Measurements from ENCODE around the gene SPATA18.

- TF ChIP-seq, protein P1, sequence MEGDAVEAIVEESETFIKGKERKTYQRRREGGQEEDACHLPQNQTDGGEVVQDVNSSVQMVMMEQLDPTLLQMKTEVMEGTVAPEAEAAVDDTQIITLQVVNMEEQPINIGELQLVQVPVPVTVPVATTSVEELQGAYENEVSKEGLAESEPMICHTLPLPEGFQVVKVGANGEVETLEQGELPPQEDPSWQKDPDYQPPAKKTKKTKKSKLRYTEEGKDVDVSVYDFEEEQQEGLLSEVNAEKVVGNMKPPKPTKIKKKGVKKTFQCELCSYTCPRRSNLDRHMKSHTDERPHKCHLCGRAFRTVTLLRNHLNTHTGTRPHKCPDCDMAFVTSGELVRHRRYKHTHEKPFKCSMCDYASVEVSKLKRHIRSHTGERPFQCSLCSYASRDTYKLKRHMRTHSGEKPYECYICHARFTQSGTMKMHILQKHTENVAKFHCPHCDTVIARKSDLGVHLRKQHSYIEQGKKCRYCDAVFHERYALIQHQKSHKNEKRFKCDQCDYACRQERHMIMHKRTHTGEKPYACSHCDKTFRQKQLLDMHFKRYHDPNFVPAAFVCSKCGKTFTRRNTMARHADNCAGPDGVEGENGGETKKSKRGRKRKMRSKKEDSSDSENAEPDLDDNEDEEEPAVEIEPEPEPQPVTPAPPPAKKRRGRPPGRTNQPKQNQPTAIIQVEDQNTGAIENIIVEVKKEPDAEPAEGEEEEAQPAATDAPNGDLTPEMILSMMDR (conservative IDR thresholded peaks at IDR 0.05 in 1 of 2, IDR thresholded peaks at IDR 0.05 in 1 of 2; ENCODE audit: low read depth in 1 of 2, low read length in 2 of 2): no peak
- no peak for TF ChIP-seq EZH2 (IDR thresholded peaks at IDR 0.05; ENCODE audit: low read length, missing control alignments)
These were observed 25.6 kb downstream of the SPATA18 start for GRCh38 chr4:52076731-52077130.

All from fibroblast of lung (primary cell).